Eye (tissue), 1 donor: ENCODE results near the gene EIF2S1.
"Not testable (repeated sequence)": the region's sequence is repeated elsewhere in the genome, so short reads cannot be mapped to it uniquely, and the experiment has no call there.

Experiments
- DNase-seq: peaks from one replicate; pipeline ENCODE4 v3.0.0-alpha.2; 2015

The EIF2S1 gene

DNA sequence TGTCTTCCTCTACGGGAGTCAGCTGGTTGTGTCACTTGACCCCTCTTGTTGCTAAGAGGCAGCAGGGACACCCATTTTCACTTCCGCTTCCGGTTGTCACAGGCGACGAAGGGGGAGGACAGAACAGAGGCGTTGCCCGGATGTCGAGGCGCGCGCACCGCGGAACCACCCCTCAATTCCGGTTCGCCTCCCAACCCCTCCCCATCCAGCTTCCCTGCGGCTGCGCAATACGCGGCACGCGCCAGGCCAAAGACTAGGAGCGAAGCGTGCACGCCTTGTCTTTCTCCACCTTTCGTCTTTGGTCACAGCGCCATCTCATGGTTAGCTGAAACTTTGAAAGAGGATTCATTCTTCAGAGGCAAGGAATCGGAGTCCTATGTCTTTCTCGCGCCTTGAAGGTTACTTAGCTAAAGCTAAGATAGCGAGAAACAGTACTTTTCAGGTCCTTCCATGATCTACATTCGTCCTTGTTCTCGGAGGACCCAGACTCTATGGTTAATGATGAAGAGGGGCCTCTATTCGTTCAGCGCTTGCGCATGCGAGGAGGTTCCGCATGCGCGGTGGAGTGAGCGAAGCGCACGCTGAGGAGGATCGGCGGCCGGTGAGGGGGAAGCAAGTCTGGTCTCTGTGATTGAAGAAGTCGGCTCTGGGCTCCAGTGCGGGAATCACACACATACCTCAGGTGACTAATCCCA, at the start of gene EIF2S1, which contains the start of gene ATP6V1D:
TSS of gene EIF2S1 (plus strand) at position 554 of the 695 bp plus-strand sequence. CDS start 4,440 bp downstream, outside the sequence.
TSS of gene ATP6V1D (minus strand) at position 30 of the 695 bp plus-strand sequence. CDS start 106 bp downstream, outside the sequence.
- DNase-seq = peak; percentile 100

DNA sequence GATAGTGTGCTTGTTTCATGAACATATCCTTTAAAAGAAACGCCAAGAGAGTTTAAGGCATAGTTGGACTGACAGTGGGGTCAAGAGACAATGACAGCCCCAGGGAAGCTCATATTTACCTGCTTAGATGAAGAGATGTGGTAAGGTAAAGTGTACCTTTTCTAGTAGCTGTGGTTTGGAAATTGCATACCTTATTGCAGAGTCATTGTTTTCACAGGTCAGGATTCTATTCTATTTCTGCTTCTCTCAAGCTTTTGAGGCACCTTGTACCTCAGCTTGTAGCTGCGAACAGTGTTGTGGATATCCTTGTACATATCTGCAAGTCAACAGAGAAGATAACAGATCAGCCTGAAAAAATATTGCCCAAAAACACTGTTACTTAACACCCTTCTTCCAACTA, 48.3 kb upstream of the EIF2S1 start:
- DNase-seq = no peak

GRCh38 chr14:67313153-67313552, 47.0 kb upstream of the EIF2S1 start:
- DNase-seq = no peak

GRCh38 chr14:67317822-67318221, 42.3 kb upstream of the EIF2S1 start:
- no peak for DNase-seq

DNA sequence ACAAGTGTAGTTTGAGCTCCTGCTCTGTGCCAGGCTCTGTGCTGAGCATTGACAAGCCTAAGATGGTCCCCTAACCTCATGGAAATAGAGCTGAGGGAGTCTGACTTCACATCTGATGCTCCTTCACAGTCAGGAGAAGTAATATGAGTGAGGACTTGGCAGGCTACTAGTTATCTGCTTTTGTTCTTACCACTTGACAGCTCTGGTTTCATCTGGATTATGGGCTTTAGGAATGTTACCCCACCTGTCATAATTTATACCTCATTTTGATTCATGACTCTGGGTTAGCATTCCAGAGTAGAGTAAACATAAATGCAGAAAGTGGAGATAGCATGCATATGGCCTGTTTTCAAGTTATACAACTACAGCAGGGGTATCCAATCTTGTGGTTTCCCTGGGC, 41.0 kb upstream of the EIF2S1 start:
- DNase-seq = no peak

- not testable (repeated sequence) for DNase-seq
Observed at GRCh38 chr14:67329666-67330065, 30.5 kb upstream of the EIF2S1 start.

DNA sequence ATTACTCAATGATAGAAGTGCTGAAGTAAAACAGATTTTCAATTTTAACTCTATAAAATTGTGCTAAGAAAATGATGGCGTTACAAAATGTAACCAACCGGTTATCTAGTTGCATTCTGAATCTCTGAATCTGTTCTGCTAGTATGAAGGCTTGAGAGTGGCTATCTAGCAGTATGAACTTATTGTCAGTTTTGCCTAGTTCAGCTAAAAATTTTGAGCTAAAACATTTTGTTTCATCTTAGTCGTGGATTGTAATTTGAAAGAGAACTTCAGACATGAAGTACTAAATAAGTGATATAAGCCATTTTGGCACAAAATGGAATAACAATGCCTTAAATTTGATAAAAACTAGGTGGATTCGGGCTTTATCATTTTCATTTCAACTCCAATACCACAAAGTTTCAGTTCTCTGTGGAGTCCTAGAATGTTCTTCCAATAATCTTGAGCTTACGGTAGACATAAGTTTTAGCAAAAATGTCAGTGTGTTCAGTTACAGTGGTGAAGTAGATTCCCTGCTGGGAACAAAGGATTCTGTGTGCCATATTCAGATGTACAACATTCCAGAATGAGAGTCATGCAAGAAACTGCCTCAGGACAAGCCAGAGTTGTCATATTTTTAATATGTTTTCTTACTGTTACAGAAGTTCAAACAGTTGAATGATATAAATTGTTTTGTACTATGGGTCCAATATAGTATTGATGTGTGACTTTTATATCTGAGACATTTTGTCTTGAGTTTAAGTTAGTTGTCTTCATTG, 28.6 kb upstream of the EIF2S1 start:
- peak; percentile 13 for DNase-seq

GRCh38 chr14:67332468-67332867, 27.7 kb upstream of the EIF2S1 start:
- DNase-seq = no peak

DNA sequence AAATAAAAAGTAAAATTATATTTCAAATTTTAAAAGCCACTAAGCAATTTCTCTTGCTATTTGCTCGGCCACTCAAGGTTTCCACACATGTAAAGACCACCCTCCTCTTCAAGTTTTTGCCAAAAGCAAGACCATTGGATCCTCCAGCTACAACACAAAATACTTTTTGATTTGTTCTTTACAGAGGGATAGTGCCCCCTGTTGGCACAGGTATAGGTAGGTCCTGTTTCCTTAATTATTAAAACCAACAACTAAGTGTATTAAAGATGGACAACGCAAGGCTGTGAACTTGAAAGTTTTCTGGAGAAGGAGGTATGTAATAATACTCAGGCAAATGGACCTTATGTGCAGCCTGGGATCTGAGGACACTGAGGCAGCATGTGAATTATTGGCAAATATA, 24.3 kb upstream of the EIF2S1 start:
- peak; percentile 10 for DNase-seq

GRCh38 chr14:67341231-67341630, 18.9 kb upstream of the EIF2S1 start:
- DNase-seq = not testable (repeated sequence)

GRCh38 chr14:67343601-67344230, 16.4 kb upstream of the EIF2S1 start:
- no peak for DNase-seq

GRCh38 chr14:67345583-67345982, 14.5 kb upstream of the EIF2S1 start:
- no peak for DNase-seq

DNA sequence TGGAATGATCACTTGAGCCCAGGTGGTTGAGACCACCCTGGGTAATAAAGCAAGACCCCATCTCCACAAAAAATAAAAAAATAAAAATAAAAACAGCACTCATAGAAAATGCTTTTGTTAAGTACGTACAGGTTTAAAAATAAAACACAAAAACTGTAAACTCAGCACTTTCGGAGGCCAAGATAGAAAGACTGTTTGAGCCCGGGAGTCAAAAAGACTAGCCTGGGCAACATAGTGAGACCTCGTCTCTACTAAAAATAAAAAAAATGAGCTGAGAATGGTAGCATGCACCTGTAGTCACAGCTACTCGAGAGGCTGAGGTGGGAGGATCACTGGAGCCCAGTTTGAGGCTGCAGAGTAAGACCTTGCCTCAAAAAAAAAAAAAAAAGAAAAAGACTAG, 8.1 kb upstream of the EIF2S1 start:
- no peak for DNase-seq

- no peak for DNase-seq
Observed at GRCh38 chr14:67357186-67357968, 2.8 kb upstream of the EIF2S1 start.

DNA sequence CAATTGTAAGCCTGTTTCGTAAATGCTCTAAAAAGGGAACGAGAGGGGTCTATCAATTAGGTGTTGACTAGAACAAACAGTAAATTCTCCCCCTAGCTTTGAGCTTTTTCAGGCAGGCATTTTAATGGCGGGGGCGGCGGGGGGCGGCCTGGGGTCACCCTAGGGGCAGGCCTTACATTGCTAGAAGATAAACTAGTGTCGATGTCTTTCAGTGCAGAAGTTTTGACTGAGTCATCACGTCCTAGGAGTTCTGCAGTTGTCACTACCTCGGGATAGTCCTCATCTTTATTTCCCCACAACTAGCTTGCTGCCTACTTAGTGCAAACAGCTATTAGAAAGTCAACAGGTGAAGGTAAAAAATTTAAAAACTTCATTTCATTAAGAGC, 2.2 kb upstream of the EIF2S1 start:
- no peak for DNase-seq

GRCh38 chr14:67358924-67359774, 979 bp upstream of the EIF2S1 start:
- DNase-seq = no peak

- DNase-seq = no peak
Observed at GRCh38 chr14:67360470-67361206, 510 bp downstream of the EIF2S1 start.

DNA sequence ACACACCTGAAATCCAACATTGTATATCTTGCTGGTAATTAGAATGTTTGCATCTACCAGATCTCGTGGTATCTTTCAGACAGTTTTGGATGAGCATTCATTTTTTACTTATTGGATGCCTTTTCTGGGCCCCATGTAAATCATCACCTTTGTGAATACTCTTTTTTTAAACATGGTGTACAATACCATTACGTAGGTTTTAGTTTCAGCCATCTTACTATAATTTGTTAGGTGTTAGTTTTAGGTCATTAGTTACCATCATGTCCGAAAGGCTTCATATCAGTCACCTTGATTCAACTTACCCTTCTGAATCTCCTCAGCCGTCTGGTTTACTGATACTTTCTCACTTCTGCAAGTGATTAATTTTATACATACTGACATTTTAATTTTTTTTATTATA, 5.3 kb downstream of the EIF2S1 start:
- no peak for DNase-seq

DNA sequence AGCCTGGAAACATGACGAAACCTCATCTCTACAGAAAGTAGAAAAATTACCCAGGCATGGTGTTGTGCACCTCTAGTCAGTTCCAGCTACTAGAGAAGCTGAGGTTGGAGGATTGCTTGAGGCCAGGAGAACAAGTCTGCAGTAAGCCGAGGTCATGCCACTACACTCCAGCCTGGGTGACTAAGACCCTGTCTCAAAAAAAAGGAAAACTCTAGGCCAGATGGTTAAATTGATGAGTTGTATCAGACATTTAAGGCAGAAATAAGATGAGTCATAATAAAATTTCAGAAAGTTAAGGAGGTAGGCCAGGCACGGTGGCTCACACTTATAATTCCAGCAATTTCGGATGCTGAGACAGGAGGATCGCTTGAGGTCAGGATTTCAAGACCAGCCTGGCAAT, 10.7 kb downstream of the EIF2S1 start:
- no peak for DNase-seq

GRCh38 chr14:67371247-67372148, 11.4 kb downstream of the EIF2S1 start:
- no peak for DNase-seq
